ENCODE results near the gene MBD5.

DNA sequence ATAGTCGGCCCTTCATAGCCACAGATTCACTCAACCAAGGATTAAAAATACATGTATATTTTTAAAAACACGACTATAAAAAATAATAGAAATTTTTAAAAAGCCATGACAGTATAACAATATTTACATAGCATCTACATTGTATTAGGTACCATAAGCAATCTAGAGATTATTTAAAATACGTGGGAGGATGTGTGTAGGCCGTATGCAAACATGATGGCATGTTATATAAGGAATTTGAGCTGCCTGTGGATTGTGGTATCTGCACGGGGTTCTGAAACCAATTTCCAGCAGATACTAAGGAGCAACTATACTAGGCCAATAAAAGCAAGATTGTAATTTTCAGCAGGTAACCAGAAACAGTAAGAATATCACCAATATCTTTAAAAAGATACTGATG is 6.3 kb upstream of the MBD5 start:
- TF ChIP-seq, protein P1, sequence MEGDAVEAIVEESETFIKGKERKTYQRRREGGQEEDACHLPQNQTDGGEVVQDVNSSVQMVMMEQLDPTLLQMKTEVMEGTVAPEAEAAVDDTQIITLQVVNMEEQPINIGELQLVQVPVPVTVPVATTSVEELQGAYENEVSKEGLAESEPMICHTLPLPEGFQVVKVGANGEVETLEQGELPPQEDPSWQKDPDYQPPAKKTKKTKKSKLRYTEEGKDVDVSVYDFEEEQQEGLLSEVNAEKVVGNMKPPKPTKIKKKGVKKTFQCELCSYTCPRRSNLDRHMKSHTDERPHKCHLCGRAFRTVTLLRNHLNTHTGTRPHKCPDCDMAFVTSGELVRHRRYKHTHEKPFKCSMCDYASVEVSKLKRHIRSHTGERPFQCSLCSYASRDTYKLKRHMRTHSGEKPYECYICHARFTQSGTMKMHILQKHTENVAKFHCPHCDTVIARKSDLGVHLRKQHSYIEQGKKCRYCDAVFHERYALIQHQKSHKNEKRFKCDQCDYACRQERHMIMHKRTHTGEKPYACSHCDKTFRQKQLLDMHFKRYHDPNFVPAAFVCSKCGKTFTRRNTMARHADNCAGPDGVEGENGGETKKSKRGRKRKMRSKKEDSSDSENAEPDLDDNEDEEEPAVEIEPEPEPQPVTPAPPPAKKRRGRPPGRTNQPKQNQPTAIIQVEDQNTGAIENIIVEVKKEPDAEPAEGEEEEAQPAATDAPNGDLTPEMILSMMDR (IDR thresholded peaks at IDR 0.05), result no peak
- TF ChIP-seq POLR2A (IDR thresholded peaks at IDR 0.05) (no peak), POLR2AphosphoS5 (IDR thresholded peaks at IDR 0.05) (no peak), EP300 (IDR thresholded peaks at IDR 0.05) (no peak)
